AG09309 (cell line): Measurements from ENCODE around the gene BNC2.

Source experiments
- DNase-seq: peaks from one replicate; pipeline ENCODE4 v3.0.0-alpha.2; 2010; ENCODE audit warnings: low read depth
- H3K4me3 ChIP-seq: 2 replicates; pipeline ENCODE4 v1.5.1; 2011; ENCODE audit warnings: mild to moderate bottlenecking, low read depth, low read length, moderate library complexity; ENCODE audit not compliant: control insufficient read depth
- TF ChIP-seq, protein P1 (sequence below): IDR thresholded peaks from 2 replicates; pipeline ENCODE4 v1.5.1; 2011; ENCODE audit warnings: mild to moderate bottlenecking, low read depth, low read length, inconsistent platforms; ENCODE audit not compliant: insufficient read depth, control insufficient read depth; ENCODE audit errors: missing control alignments

BNC2 gene

DNA sequence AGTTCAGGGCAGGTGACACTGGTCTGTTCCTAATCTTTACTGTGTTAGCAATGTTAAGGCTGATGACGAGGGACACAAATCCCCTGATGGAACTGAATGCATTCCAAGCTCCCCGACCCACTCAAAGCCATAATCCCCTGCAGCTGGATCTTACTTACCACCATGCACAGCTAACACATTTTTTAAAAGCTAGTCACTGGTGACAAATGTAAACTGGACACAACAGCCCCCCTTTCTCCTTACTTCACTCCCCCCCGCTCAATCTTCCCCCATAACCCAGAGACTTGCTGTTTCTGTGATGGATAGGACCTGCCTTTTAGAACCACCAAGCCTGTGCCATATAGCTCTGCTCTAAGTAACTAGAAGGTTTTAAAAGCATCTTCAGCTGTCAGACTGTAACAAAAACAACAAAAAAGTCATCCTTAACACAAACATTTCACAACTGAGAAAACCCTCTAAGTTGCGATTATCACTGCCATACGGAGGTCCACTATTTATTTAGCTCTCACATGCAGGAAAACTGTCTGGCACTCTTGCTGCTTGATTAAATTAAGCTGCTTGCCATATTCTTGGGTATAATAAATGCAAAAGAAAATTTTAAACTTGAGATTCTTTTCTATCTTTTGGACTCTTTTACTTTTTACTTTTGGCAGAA lies 44.4 kb downstream of the BNC2 start:
- no peak overlapping the region for H3K4me3 ChIP-seq
- TF ChIP-seq, protein P1, sequence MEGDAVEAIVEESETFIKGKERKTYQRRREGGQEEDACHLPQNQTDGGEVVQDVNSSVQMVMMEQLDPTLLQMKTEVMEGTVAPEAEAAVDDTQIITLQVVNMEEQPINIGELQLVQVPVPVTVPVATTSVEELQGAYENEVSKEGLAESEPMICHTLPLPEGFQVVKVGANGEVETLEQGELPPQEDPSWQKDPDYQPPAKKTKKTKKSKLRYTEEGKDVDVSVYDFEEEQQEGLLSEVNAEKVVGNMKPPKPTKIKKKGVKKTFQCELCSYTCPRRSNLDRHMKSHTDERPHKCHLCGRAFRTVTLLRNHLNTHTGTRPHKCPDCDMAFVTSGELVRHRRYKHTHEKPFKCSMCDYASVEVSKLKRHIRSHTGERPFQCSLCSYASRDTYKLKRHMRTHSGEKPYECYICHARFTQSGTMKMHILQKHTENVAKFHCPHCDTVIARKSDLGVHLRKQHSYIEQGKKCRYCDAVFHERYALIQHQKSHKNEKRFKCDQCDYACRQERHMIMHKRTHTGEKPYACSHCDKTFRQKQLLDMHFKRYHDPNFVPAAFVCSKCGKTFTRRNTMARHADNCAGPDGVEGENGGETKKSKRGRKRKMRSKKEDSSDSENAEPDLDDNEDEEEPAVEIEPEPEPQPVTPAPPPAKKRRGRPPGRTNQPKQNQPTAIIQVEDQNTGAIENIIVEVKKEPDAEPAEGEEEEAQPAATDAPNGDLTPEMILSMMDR = no peak
- DNase-seq = peak; percentile 63

DNA sequence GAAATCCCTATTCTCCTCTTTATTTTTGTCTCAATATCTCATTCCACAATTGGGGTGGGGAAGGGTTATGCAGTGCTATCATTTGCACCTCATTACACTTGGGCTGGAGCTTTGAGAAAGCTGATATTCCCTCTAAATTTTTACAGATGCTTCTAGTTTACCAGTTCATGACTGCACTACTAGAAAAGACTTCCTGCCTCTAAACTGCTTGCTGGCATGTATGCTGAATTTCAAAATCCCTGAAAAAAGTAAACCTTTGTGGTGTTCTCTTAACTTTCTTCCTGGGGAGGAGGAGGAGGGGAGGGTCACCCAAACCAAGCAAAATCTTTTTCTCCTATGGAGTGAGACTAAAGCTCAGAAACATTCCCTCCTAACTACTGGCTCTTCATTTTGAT lies 45.1 kb downstream of the BNC2 start:
- no peak overlapping the region for H3K4me3 ChIP-seq

DNA sequence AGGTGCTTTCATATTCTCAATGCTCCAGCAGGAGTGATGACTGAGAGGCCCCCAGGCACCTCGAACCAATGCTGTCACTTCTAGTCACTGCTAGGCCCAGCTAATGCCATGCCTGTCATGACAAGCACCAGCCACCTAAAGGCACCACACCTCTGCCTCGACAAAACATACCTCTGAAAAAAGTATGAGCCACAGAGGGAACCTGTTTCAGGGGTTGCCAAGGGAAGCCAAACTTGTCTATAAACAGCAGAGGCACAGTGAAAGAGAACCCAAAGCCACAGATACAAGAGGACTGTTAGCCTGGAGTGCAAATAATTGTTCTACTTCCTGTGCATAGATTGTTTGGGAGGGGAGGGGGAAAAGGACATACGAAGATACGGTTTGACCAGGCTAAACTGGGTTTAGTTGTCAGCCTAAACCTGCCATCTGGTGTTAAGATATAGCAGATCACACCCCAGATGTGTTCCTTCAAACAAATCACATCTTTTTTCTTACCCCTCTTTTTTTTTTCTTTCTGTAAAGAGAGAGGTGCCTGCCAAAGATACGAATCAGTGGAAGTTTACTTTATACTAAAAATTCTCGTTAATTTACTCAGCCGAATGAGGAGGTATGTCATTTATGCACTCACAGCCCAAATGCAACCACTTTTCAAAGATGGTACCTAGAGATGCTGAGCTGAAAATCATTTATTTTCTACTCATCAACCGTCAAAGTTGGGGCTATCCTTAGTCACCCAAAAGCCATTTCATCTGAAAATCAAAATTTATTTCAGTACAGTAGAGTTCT lies 45.7 kb downstream of the BNC2 start:
- no peak overlapping the region for H3K4me3 ChIP-seq
- TF ChIP-seq, protein P1 = no peak
- peak; percentile 33 for DNase-seq

More for the DNA sequence above, 45.1 kb downstream of the BNC2 start:
- DNase-seq = peak; percentile 33
- TF ChIP-seq, protein P1 = no peak

DNA sequence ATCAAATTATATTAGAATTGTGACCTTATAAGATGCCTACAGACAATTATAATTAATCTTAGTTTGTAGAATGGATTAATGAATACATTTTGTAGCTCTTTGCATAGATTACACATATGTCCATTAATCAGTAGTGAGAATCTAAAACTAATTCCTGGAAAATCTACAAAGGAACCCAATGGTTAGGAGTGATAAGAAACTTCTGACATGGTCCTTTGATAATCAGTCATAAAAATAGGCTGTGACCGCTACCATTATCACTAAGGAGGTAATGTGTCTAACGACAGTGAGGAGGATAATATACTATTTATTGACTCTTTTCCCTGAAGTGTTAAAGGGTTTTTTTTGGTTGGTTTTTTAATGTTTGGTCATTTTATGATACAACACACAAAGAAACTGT lies 46.6 kb downstream of the BNC2 start:
- DNase-seq = no peak
- H3K4me3 ChIP-seq = no peak overlapping the region
- TF ChIP-seq, protein P1 = no peak

DNA sequence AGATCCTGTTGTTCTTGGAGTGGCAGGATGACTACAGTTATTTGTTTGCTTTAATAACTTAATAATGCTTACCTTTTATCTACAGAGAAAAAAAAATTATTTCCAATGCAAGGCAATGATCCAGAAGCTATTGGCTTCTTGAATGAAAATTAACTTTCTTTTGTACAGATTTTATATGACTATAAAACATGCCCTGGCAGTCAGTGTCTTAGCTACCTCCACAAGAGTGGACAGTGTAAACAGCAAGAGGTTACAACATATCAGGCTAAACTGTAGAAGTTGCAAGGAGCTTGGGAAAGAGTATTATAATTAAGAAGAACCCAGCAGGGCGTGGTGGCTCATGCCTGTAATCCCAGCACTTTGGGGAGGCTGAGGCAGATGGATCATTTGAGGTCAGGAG lies 49.1 kb downstream of the BNC2 start:
- no peak for DNase-seq
- H3K4me3 ChIP-seq = no peak overlapping the region
- TF ChIP-seq, protein P1 = no peak

DNA sequence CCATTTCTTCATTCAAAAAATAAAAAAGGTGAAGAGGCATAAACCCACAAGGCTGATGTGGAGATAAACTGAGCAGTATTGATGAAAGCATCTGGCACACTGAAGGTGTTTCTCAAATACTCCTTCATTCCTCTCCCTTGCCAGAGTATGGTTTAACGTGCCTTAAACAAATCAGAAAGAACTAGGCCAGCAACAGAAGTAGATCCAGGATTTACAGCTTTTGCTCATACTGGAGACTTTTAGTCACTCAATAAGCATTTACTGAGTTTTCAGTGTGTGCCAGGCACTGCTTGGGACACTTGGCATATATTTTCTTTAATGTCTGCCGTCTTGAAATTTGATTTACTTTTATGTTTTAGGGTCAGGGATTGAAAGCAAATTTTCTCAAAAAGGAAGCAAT lies 53.0 kb downstream of the BNC2 start:
- no peak overlapping the region for H3K4me3 ChIP-seq
- no peak for DNase-seq
- TF ChIP-seq, protein P1 = no peak
